ENCODE results near the gene CDK5R1. TPM values are rescaled to one million over a fixed set of nuclear protein-coding genes. Genes with fewer than 3 reads are reported as not detected.
A peak's percentile ranks its signal among the peaks of the same experiment; 100 is the strongest.

CDK5R1 gene
- total RNA-seq, 2 experiments from 2014 or later = 8.1 to 8.4 TPM

GRCh38 chr17:32453370-32453769, 33.4 kb upstream of the CDK5R1 start:
- H3K27me3 Mint-ChIP-seq = no peaks in the 10 kb centered on the region
- POLR2A ChIA-PET = no interaction called here
- no peak overlapping the region for H3K27ac Mint-ChIP-seq
- H3K9me3 Mint-ChIP-seq = no peaks in the 10 kb centered on the region
- H3K4me1 Mint-ChIP-seq = peaks cover 19% of the 10 kb centered on the region
- DNase-seq (no peak), ATAC-seq (ENCODE audit: low read depth) (no peak)
- H3K36me3 Mint-ChIP-seq = peaks cover 36% of the 10 kb centered on the region
- H3K4me3 Mint-ChIP-seq = no peak overlapping the region

- POLR2A ChIA-PET = interaction anchor here (1.5 kb wide), 1 partner anchor 14 kb away, joined by 5 read pairs; the partner anchor contains the start of gene PSMD11
- Mint-ChIP-seq H3K27ac (peak overlapping the region; percentile 64), H3K4me1 (peaks cover 28% of the 10 kb centered on the region), H3K4me3 (peak overlapping the region; percentile 46), H3K27me3 (no peaks in the 10 kb centered on the region), H3K9me3 (no peaks in the 10 kb centered on the region), H3K36me3 (peaks cover 42% of the 10 kb centered on the region)
- DNase-seq (no peak), ATAC-seq (ENCODE audit: low read depth) (peak; percentile 68)
Observed at GRCh38 chr17:32458371-32458770, 28.4 kb upstream of the CDK5R1 start.

GRCh38 chr17:32460054-32460453, 26.7 kb upstream of the CDK5R1 start:
- Mint-ChIP-seq H3K9me3 (no peaks in the 10 kb centered on the region), H3K36me3 (peaks cover 34% of the 10 kb centered on the region), H3K4me1 (peaks cover 26% of the 10 kb centered on the region), H3K27me3 (no peaks in the 10 kb centered on the region), H3K4me3 (no peak overlapping the region), H3K27ac (no peak overlapping the region)
- ATAC-seq (ENCODE audit: low read depth) (no peak), DNase-seq (no peak)
- POLR2A ChIA-PET = no interaction called here

- POLR2A ChIA-PET = no interaction called here
- H3K36me3 Mint-ChIP-seq = peaks cover 30% of the 10 kb centered on the region
- peak; percentile 35 for ATAC-seq (ENCODE audit: low read depth)
Observed at GRCh38 chr17:32461498-32461852, 25.3 kb upstream of the CDK5R1 start.

GRCh38 chr17:32461853-32462617, 24.8 kb upstream of the CDK5R1 start:
- Mint-ChIP-seq H3K36me3 (peaks cover 28% of the 10 kb centered on the region), H3K27me3 (no peaks in the 10 kb centered on the region), H3K9me3 (no peaks in the 10 kb centered on the region), H3K4me1 (peaks cover 24% of the 10 kb centered on the region), H3K27ac (peak overlapping the region; percentile 24), H3K4me3 (no peak overlapping the region)
- POLR2A ChIA-PET = interaction anchor here (1.1 kb wide), 1 partner anchor 415 kb away, joined by 3 read pairs; the partner anchor contains the start of gene MYO1D
- peak; percentile 57 for ATAC-seq (ENCODE audit: low read depth)
- DNase-seq = peak; percentile 48

More at GRCh38 chr17:32461498-32461852, 25.3 kb upstream of the CDK5R1 start:
- no peaks in the 10 kb centered on the region for H3K27me3 Mint-ChIP-seq
- H3K4me3 Mint-ChIP-seq = no peak overlapping the region
- peaks cover 26% of the 10 kb centered on the region for H3K4me1 Mint-ChIP-seq
- H3K27ac Mint-ChIP-seq = no peak overlapping the region
- no peak for DNase-seq
- no peaks in the 10 kb centered on the region for H3K9me3 Mint-ChIP-seq

- Mint-ChIP-seq H3K27me3 (no peaks in the 10 kb centered on the region), H3K9me3 (no peaks in the 10 kb centered on the region), H3K36me3 (peaks cover 29% of the 10 kb centered on the region), H3K4me1 (peaks cover 16% of the 10 kb centered on the region), H3K4me3 (no peak overlapping the region), H3K27ac (no peak overlapping the region)
- DNase-seq (no peak), ATAC-seq (ENCODE audit: low read depth) (no peak)
- POLR2A ChIA-PET = no interaction called here
Observed at GRCh38 chr17:32463304-32463703, 23.5 kb upstream of the CDK5R1 start.

- H3K9me3 Mint-ChIP-seq = no peaks in the 10 kb centered on the region
- H3K4me1 Mint-ChIP-seq = peaks cover 9% of the 10 kb centered on the region
- POLR2A ChIA-PET = no interaction called here
- H3K27ac Mint-ChIP-seq = no peak overlapping the region
- no peak overlapping the region for H3K4me3 Mint-ChIP-seq
- ATAC-seq (ENCODE audit: low read depth) (no peak), DNase-seq (no peak)
- no peaks in the 10 kb centered on the region for H3K27me3 Mint-ChIP-seq
- H3K36me3 Mint-ChIP-seq = peaks cover 29% of the 10 kb centered on the region
Observed at GRCh38 chr17:32464374-32464773, 22.4 kb upstream of the CDK5R1 start.

- DNase-seq = no peak
- no peaks in the 10 kb centered on the region for H3K9me3 Mint-ChIP-seq
- H3K4me1 Mint-ChIP-seq = peaks cover 2% of the 10 kb centered on the region
- H3K4me3 Mint-ChIP-seq = no peak overlapping the region
- POLR2A ChIA-PET = no interaction called here
- no peaks in the 10 kb centered on the region for H3K27me3 Mint-ChIP-seq
- H3K27ac Mint-ChIP-seq = no peak overlapping the region
- H3K36me3 Mint-ChIP-seq = peaks cover 41% of the 10 kb centered on the region
- ATAC-seq (ENCODE audit: low read depth) = no peak
Observed at GRCh38 chr17:32467949-32468348, 18.8 kb upstream of the CDK5R1 start.

GRCh38 chr17:32470405-32471167, 16.2 kb upstream of the CDK5R1 start:
- POLR2A ChIA-PET = no interaction called here
- H3K36me3 Mint-ChIP-seq = peaks cover 58% of the 10 kb centered on the region
- H3K4me1 Mint-ChIP-seq = peaks cover 2% of the 10 kb centered on the region
- H3K27me3 Mint-ChIP-seq = no peaks in the 10 kb centered on the region
- H3K27ac Mint-ChIP-seq = no peak overlapping the region
- DNase-seq = no peak
- no peaks in the 10 kb centered on the region for H3K9me3 Mint-ChIP-seq
- H3K4me3 Mint-ChIP-seq = no peak overlapping the region
- no peak for ATAC-seq (ENCODE audit: low read depth)

GRCh38 chr17:32471652-32472051, 15.1 kb upstream of the CDK5R1 start:
- POLR2A ChIA-PET = interaction anchor here (0.7 kb wide), 1 partner anchor 142 kb away, joined by 3 read pairs; no protein-coding TSS in a partner anchor
- H3K36me3 Mint-ChIP-seq = peaks cover 58% of the 10 kb centered on the region
- no peak overlapping the region for H3K27ac Mint-ChIP-seq
- no peak for ATAC-seq (ENCODE audit: low read depth)
- H3K4me3 Mint-ChIP-seq = no peak overlapping the region
- DNase-seq = no peak
- H3K27me3 Mint-ChIP-seq = no peaks in the 10 kb centered on the region
- H3K9me3 Mint-ChIP-seq = no peaks in the 10 kb centered on the region
- H3K4me1 Mint-ChIP-seq = peaks cover 2% of the 10 kb centered on the region

GRCh38 chr17:32475258-32475657, 11.5 kb upstream of the CDK5R1 start:
- Mint-ChIP-seq H3K27me3 (no peaks in the 10 kb centered on the region), H3K36me3 (peaks cover 43% of the 10 kb centered on the region), H3K27ac (no peak overlapping the region), H3K9me3 (no peaks in the 10 kb centered on the region), H3K4me3 (no peak overlapping the region), H3K4me1 (no peaks in the 10 kb centered on the region)
- ATAC-seq (ENCODE audit: low read depth) = no peak
- DNase-seq = no peak
- POLR2A ChIA-PET = no interaction called here

- POLR2A ChIA-PET = interaction anchor here (1.4 kb wide), 1 partner anchor 9 kb away, joined by 4 read pairs; the partner anchor contains the start of gene CDK5R1
- H3K27me3 Mint-ChIP-seq = no peaks in the 10 kb centered on the region
- DNase-seq (no peak), ATAC-seq (ENCODE audit: low read depth) (no peak)
- no peak overlapping the region for H3K27ac Mint-ChIP-seq
- peaks cover 32% of the 10 kb centered on the region for H3K36me3 Mint-ChIP-seq
- no peak overlapping the region for H3K4me3 Mint-ChIP-seq
- H3K9me3 Mint-ChIP-seq = no peaks in the 10 kb centered on the region
- peaks cover 4% of the 10 kb centered on the region for H3K4me1 Mint-ChIP-seq
Observed at GRCh38 chr17:32477220-32477619, 9.6 kb upstream of the CDK5R1 start.

- H3K4me3 Mint-ChIP-seq = no peak overlapping the region
- peak overlapping the region; percentile 3 for H3K27ac Mint-ChIP-seq
- POLR2A ChIA-PET = interaction anchor here (0.5 to 1.3 kb wide), 2 partner anchors 8 to 21 kb away, joined by 3 to 4 read pairs; no protein-coding TSS in a partner anchor
- H3K36me3 Mint-ChIP-seq = peaks cover 27% of the 10 kb centered on the region
- ATAC-seq (ENCODE audit: low read depth) (no peak), DNase-seq (no peak)
- no peaks in the 10 kb centered on the region for H3K9me3 Mint-ChIP-seq
- no peaks in the 10 kb centered on the region for H3K27me3 Mint-ChIP-seq
- peaks cover 4% of the 10 kb centered on the region for H3K4me1 Mint-ChIP-seq
Observed at GRCh38 chr17:32479074-32479617, 7.6 kb upstream of the CDK5R1 start.

All from activated naive CD8-positive, alpha-beta T cell treated with anti-CD3 and anti-CD28 coated beads, Interleukin-2, amount 10 ng/mL, durations not matched to agents 7 days and 5 days (primary cell).